Measurements from ENCODE around the gene SPP1.

Gene SPP1

GRCh38 chr4:87971866-87972265 lies 3.6 kb upstream of the SPP1 start:
- Histone ChIP-seq H3K4me2 (ENCODE audit: low read length) (no peak overlapping the region), H3K9me3 (ENCODE audit: control insufficient read depth, insufficient read depth, low read length) (peaks cover under 1% of the 10 kb centered on the region; the same call in 1 of the 2 replicates), H3K9me2 (replicated peaks; ENCODE audit: control insufficient read depth, low read length) (no peaks in the 10 kb centered on the region), H3K79me2 (ENCODE audit: control insufficient read depth, low read length) (no peaks in the 10 kb centered on the region), H3K4me1 (ENCODE audit: control insufficient read depth, low read length) (peaks cover 20% of the 10 kb centered on the region), H3K27ac (ENCODE audit: low read depth, low read length) (no peak overlapping the region), H3F3A (ENCODE audit: control insufficient read depth, insufficient read depth) (peaks cover 5% of the 10 kb centered on the region; the same call in 1 of the 2 replicates), H4K20me1 (ENCODE audit: control insufficient read depth, insufficient read depth, low read depth, low read length) (no peaks in the 10 kb centered on the region), H3K27me3 (ENCODE audit: control insufficient read depth, low read length) (peaks cover 13% of the 10 kb centered on the region; the same call in 1 of the 2 replicates), H3K4me3 (ENCODE audit: low read length) (no peak overlapping the region), H3K36me3 (ENCODE audit: control insufficient read depth, low read length) (no peaks in the 10 kb centered on the region)
- TF ChIP-seq EZH2phosphoT487 (IDR thresholded peaks at IDR 0.05; ENCODE audit: borderline replicate concordance, low read length): no peak
- TF ChIP-seq CTCF (IDR thresholded peaks at IDR 0.05; ENCODE audit: low read depth, low read length, poor library complexity, severe bottlenecking): no peak

- H3K9me2 ChIP-seq (replicated peaks; ENCODE audit: control insufficient read depth, low read length): no peaks in the 10 kb centered on the region
- peak overlapping the region; percentile 33; the same call in 1 of the 2 replicates for H3K4me2 ChIP-seq (ENCODE audit: low read length)
- H3K27me3 ChIP-seq (ENCODE audit: control insufficient read depth, low read length): peaks cover 13% of the 10 kb centered on the region; the same call in 1 of the 2 replicates
- no peak overlapping the region for H3K4me3 ChIP-seq (ENCODE audit: low read length)
- no peaks in the 10 kb centered on the region for H3K36me3 ChIP-seq (ENCODE audit: control insufficient read depth, low read length)
- H3K9me3 ChIP-seq (ENCODE audit: control insufficient read depth, insufficient read depth, low read length): no peaks in the 10 kb centered on the region
- H3K79me2 ChIP-seq (ENCODE audit: control insufficient read depth, low read length): no peaks in the 10 kb centered on the region
- peaks cover 5% of the 10 kb centered on the region; the same call in 1 of the 2 replicates for H3F3A ChIP-seq (ENCODE audit: control insufficient read depth, insufficient read depth)
- peaks cover 25% of the 10 kb centered on the region for H3K4me1 ChIP-seq (ENCODE audit: control insufficient read depth, low read length)
- H3K27ac ChIP-seq (ENCODE audit: low read depth, low read length): no peak overlapping the region
- TF ChIP-seq CTCF (IDR thresholded peaks at IDR 0.05; ENCODE audit: low read depth, low read length, poor library complexity, severe bottlenecking): peak; percentile 83
- TF ChIP-seq EZH2phosphoT487 (IDR thresholded peaks at IDR 0.05; ENCODE audit: borderline replicate concordance, low read length): no peak
- no peaks in the 10 kb centered on the region for H4K20me1 ChIP-seq (ENCODE audit: control insufficient read depth, insufficient read depth, low read depth, low read length)
These were observed 2.0 kb upstream of the SPP1 start for GRCh38 chr4:87973283-87974169.

- Histone ChIP-seq H3K36me3 (ENCODE audit: control insufficient read depth, low read length) (no peaks in the 10 kb centered on the region), H3K79me2 (ENCODE audit: control insufficient read depth, low read length) (no peaks in the 10 kb centered on the region), H3F3A (ENCODE audit: control insufficient read depth, insufficient read depth) (peaks cover 5% of the 10 kb centered on the region; the same call in 1 of the 2 replicates), H3K4me2 (ENCODE audit: low read length) (peak overlapping the region; percentile 48; the same call in 1 of the 2 replicates), H3K9me3 (ENCODE audit: control insufficient read depth, insufficient read depth, low read length) (no peaks in the 10 kb centered on the region), H3K4me1 (ENCODE audit: control insufficient read depth, low read length) (peaks cover 28% of the 10 kb centered on the region), H3K27ac (ENCODE audit: low read depth, low read length) (no peak overlapping the region), H3K9me2 (replicated peaks; ENCODE audit: control insufficient read depth, low read length) (no peaks in the 10 kb centered on the region), H4K20me1 (ENCODE audit: control insufficient read depth, insufficient read depth, low read depth, low read length) (no peaks in the 10 kb centered on the region), H3K27me3 (ENCODE audit: control insufficient read depth, low read length) (peaks cover 13% of the 10 kb centered on the region; the same call in 1 of the 2 replicates), H3K4me3 (ENCODE audit: low read length) (no peak overlapping the region)
- no peak for TF ChIP-seq EZH2phosphoT487 (IDR thresholded peaks at IDR 0.05; ENCODE audit: borderline replicate concordance, low read length)
- no peak for TF ChIP-seq CTCF (IDR thresholded peaks at IDR 0.05; ENCODE audit: low read depth, low read length, poor library complexity, severe bottlenecking)
These were observed 555 bp upstream of the SPP1 start for GRCh38 chr4:87974856-87975462.
